ENCODE results near the gene EP400. TPM values are rescaled to one million over a fixed set of nuclear protein-coding genes. Genes with fewer than 3 reads are reported as not detected.

The EP400 gene
- total and polyA plus RNA-seq, 9 of the 15 experiments (the other 6 are each of a cell fraction or from before 2014, with no cell fraction given): 4.5 to 58.0 (median 7.0) TPM

- TF ChIP-seq, protein P1, sequence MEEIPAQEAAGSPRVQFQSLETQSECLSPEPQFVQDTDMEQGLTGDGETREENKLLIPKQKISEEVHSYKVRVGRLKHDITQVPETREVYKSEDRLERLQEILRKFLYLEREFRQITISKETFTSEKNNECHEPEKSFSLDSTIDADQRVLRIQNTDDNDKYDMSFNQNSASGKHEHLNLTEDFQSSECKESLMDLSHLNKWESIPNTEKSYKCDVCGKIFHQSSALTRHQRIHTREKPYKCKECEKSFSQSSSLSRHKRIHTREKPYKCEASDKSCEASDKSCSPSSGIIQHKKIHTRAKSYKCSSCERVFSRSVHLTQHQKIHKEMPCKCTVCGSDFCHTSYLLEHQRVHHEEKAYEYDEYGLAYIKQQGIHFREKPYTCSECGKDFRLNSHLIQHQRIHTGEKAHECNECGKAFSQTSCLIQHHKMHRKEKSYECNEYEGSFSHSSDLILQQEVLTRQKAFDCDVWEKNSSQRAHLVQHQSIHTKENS (CRISPR knock-in tag; IDR thresholded peaks at IDR 0.05): no peak
- TF ChIP-seq ELF2 (CRISPR knock-in tag; IDR thresholded peaks at IDR 0.05) (no peak), MYC (IDR thresholded peaks at IDR 0.05; ENCODE audit: low read depth, low read length) (0 out of 2 replicates have a peak, but pooled peaks have one; percentile 19), MYC (CRISPR knock-in tag; IDR thresholded peaks at IDR 0.05; ENCODE audit: borderline replicate concordance, low read depth) (no peak; the same call in 1 of the 2 replicates), CHD1 (IDR thresholded peaks at IDR 0.05; ENCODE audit: low read length) (peak; percentile 57), NRF1 (conservative IDR thresholded peaks at IDR 0.05 in 1 of 2, IDR thresholded peaks at IDR 0.05 in 1 of 2) (peak in 1 of 2 experiments; percentile 17; a peak in 2 of 4 replicates), KLF1 (tag; IDR thresholded peaks at IDR 0.05) (peak; percentile 72), SMARCC2 (IDR thresholded peaks at IDR 0.05; ENCODE audit: low read depth) (no peak), NR1H2 (CRISPR knock-in tag; IDR thresholded peaks at IDR 0.05) (0 out of 2 replicates have a peak, but pooled peaks have one; percentile 53), ZBTB7A (IDR thresholded peaks at IDR 0.05; ENCODE audit: borderline replicate concordance, control insufficient read depth, low read depth, low read length) (peak; percentile 92), ZNF175 (CRISPR knock-in tag; IDR thresholded peaks at IDR 0.05; ENCODE audit: low read depth) (no peak), MAZ (CRISPR knock-in tag; conservative IDR thresholded peaks at IDR 0.05 in 1 of 2, IDR thresholded peaks at IDR 0.05 in 1 of 2) (no peak), TEAD1 (CRISPR knock-in tag; IDR thresholded peaks at IDR 0.05) (no peak), SPI1 (IDR thresholded peaks at IDR 0.05; ENCODE audit: borderline replicate concordance, low read depth, low read length) (no peak), ERF (CRISPR knock-in tag; IDR thresholded peaks at IDR 0.05) (peak; percentile 48; the same call in 1 of the 2 replicates)
- TF ChIP-seq, protein P2, sequence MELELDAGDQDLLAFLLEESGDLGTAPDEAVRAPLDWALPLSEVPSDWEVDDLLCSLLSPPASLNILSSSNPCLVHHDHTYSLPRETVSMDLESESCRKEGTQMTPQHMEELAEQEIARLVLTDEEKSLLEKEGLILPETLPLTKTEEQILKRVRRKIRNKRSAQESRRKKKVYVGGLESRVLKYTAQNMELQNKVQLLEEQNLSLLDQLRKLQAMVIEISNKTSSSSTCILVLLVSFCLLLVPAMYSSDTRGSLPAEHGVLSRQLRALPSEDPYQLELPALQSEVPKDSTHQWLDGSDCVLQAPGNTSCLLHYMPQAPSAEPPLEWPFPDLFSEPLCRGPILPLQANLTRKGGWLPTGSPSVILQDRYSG (tag; conservative IDR thresholded peaks at IDR 0.05; ENCODE audit: low read depth): no peak
Observed at GRCh38 chr12:131929581-131930456, 19.9 kb upstream of the EP400 start (continued).
